ENCODE measurements around the gene YAE1.
"Not testable (repeated sequence)": the region's sequence is repeated elsewhere in the genome, so short reads cannot be mapped to it uniquely, and the experiment has no call there.

The YAE1 gene

GRCh38 chr7:39566023-39566921, at the start of gene YAE1:
Gene YAE1, plus strand, starts transcription at chr7:39566404. Its CDS starts 15 bp downstream, at chr7:39566419.
- DNase-seq: peak; percentile 35 to 58

GRCh38 chr7:39516498-39516897, 49.7 kb upstream of the YAE1 start:
- no peak for DNase-seq

GRCh38 chr7:39517240-39517639, 49.0 kb upstream of the YAE1 start:
- DNase-seq: no peak

GRCh38 chr7:39525926-39526325, 40.3 kb upstream of the YAE1 start:
- no peak for DNase-seq

GRCh38 chr7:39526666-39527065, 39.5 kb upstream of the YAE1 start:
- no peak for DNase-seq

GRCh38 chr7:39527296-39527695, 38.9 kb upstream of the YAE1 start:
- no peak for DNase-seq

- DNase-seq: no peak
Observed at GRCh38 chr7:39527951-39528350, 38.3 kb upstream of the YAE1 start.

GRCh38 chr7:39528849-39529248, 37.4 kb upstream of the YAE1 start:
- no peak for DNase-seq

GRCh38 chr7:39529582-39529981, 36.6 kb upstream of the YAE1 start:
- no peak for DNase-seq

- no peak for DNase-seq
Observed at GRCh38 chr7:39530971-39531370, 35.2 kb upstream of the YAE1 start.

- DNase-seq: no peak
Observed at GRCh38 chr7:39531818-39532217, 34.4 kb upstream of the YAE1 start.

GRCh38 chr7:39532832-39533231, 33.4 kb upstream of the YAE1 start:
- DNase-seq: no peak

- no peak for DNase-seq
Observed at GRCh38 chr7:39534599-39534998, 31.6 kb upstream of the YAE1 start.

GRCh38 chr7:39535064-39535463, 31.1 kb upstream of the YAE1 start:
- no peak for DNase-seq

GRCh38 chr7:39535720-39536119, 30.5 kb upstream of the YAE1 start:
- DNase-seq: no peak

GRCh38 chr7:39536951-39537350, 29.3 kb upstream of the YAE1 start:
- no peak for DNase-seq

- no peak for DNase-seq
Observed at GRCh38 chr7:39539816-39540215, 26.4 kb upstream of the YAE1 start.

- no peak for DNase-seq
Observed at GRCh38 chr7:39540320-39540719, 25.9 kb upstream of the YAE1 start.

GRCh38 chr7:39541511-39541910, 24.7 kb upstream of the YAE1 start:
- DNase-seq: no peak

GRCh38 chr7:39544774-39545173, 21.4 kb upstream of the YAE1 start:
- DNase-seq: not testable (repeated sequence)

- DNase-seq: no peak
Observed at GRCh38 chr7:39547336-39547735, 18.9 kb upstream of the YAE1 start.

- DNase-seq: no peak
Observed at GRCh38 chr7:39550411-39550810, 15.8 kb upstream of the YAE1 start.

- no peak for DNase-seq
Observed at GRCh38 chr7:39553436-39553835, 12.8 kb upstream of the YAE1 start.

GRCh38 chr7:39554583-39555165, 11.5 kb upstream of the YAE1 start:
- DNase-seq: no peak

- DNase-seq: no peak
Observed at GRCh38 chr7:39557222-39557621, 9.0 kb upstream of the YAE1 start.

All from AML-193 (cell line).